ENCODE measurements around the gene CENPT. TPM values are rescaled to one million over a fixed set of nuclear protein-coding genes. Genes with fewer than 3 reads are reported as not detected.

Gene CENPT
- total and polyA plus RNA-seq, 2 donors (not counting 1 experiment from before 2014, with no cell fraction given), result 75.0 to 169 TPM

DNA sequence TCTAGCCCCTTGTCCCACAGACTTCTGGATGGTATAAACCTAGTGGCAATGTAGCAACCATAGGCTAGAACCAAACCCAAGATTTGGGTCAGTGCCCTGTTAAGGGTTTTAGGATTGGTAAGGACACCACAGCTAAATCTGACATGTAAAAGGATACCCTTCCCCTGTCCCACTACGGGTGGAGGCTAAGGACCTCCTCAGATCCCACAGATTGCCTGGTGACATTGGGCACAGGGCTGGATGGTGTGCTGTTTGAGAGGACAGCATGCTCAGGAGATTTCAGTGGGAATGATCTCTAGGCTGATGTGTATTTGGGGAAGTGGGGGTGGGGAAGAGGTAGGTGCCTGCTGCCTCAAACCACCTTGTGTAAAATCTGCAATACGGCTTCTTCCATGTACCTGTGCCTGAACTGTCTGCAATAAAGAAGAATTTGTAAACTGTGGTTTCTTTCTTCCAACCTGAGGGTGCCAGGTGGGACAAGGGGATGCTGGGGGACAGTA is 24.7 kb upstream of the CENPT start:
- WGBS (ENCODE audit: insufficient coverage), result 17% methylated on average over 1 of the region's 2 CpGs
- peak overlapping the region; percentile 97 for H2AFZ ChIP-seq (ENCODE audit: insufficient read depth, low read depth, low read length, poor library complexity, severe bottlenecking)

DNA sequence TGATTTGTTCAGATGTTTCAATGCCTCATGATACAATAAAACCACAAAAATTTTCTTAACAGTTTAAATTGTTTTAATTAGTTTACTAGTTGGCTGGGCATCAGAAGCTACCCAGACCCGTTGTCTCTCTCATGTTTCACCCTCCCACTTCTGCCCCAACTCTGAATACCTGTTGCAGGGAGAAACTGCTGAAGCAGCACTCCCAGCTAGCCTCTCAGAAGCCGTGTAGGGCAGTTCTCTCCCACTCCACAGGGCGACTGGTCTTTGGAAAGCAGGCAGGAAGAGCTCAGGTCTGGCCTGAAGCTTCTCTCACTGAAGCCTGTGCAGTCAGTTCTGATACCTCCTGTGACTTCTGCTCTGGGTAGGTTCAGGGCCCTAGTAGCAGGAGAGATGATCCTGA is 23.8 kb upstream of the CENPT start:
- CTCF ChIA-PET, result interaction anchor here (1.3 kb wide), 2 partner anchors 13 to 198 kb away, joined by 4 to 6 read pairs; partner anchors contain the start of gene NRN1L
- POLR2A ChIA-PET, result interaction anchor here (0.7 kb wide), 1 partner anchor 212 kb away, joined by 4 read pairs; no protein-coding TSS in a partner anchor
- Mint-ChIP-seq H3K4me1 (peaks cover 37% of the 10 kb centered on the region), H3K4me3 (no peak overlapping the region), H3K27ac (peak overlapping the region; percentile 20), H3K9me3 (ENCODE audit: insufficient read depth) (no peaks in the 10 kb centered on the region), H3K27me3 (no peaks in the 10 kb centered on the region)
- no peaks in the 10 kb centered on the region for H3K27me3 ChIP-seq (replicated peaks in 1 of 4; ENCODE audit: control extremely low read depth in 1 of 4, control insufficient read depth in 3 of 4, insufficient read depth in 4 of 4, low read length in 3 of 4)
- DNase-seq (no peak), ATAC-seq (ENCODE audit: low read depth) (no peak)
- no peak overlapping the region for H3K4me2 ChIP-seq (replicated peaks; ENCODE audit: low read depth, low read length, poor library complexity, severe bottlenecking)
- TF ChIP-seq, protein P1, sequence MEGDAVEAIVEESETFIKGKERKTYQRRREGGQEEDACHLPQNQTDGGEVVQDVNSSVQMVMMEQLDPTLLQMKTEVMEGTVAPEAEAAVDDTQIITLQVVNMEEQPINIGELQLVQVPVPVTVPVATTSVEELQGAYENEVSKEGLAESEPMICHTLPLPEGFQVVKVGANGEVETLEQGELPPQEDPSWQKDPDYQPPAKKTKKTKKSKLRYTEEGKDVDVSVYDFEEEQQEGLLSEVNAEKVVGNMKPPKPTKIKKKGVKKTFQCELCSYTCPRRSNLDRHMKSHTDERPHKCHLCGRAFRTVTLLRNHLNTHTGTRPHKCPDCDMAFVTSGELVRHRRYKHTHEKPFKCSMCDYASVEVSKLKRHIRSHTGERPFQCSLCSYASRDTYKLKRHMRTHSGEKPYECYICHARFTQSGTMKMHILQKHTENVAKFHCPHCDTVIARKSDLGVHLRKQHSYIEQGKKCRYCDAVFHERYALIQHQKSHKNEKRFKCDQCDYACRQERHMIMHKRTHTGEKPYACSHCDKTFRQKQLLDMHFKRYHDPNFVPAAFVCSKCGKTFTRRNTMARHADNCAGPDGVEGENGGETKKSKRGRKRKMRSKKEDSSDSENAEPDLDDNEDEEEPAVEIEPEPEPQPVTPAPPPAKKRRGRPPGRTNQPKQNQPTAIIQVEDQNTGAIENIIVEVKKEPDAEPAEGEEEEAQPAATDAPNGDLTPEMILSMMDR (IDR thresholded peaks at IDR 0.05), result no peak
- no peak for TF ChIP-seq EZH2 (IDR thresholded peaks at IDR 0.05; ENCODE audit: borderline replicate concordance, insufficient read depth, low read depth, low read length, poor library complexity, severe bottlenecking)
- H3K4me3 ChIP-seq (ENCODE audit: control extremely low read depth in 1 of 5, extremely low read depth in 1 of 5, insufficient read depth in 1 of 5, low read depth in 2 of 5, low read length in 4 of 5), result no peak overlapping the region
- no peak overlapping the region for H3K9ac ChIP-seq (ENCODE audit: low read length)
- H3K27ac ChIP-seq (ENCODE audit: low read length in 2 of 2), result no peak overlapping the region
- peaks cover 28% of the 10 kb centered on the region for H4K20me1 ChIP-seq (ENCODE audit: control insufficient read depth, insufficient read depth, low read length, poor library complexity, severe bottlenecking)
- peaks cover 0 to 27% of the 10 kb centered on the region in 2 experiments for H3K36me3 ChIP-seq (replicated peaks in 1 of 2; ENCODE audit: control extremely low read depth in 1 of 2, control insufficient read depth in 1 of 2, extremely low read depth in 1 of 2, insufficient read depth in 2 of 2, low read length in 1 of 2)
- no peak overlapping the region for H2AFZ ChIP-seq (ENCODE audit: insufficient read depth, low read depth, low read length, poor library complexity, severe bottlenecking)
- peaks cover 23 to 25% of the 10 kb centered on the region in 2 donors for H3K4me1 ChIP-seq (ENCODE audit: control insufficient read depth in 2 of 2, insufficient read depth in 2 of 2, low read length in 2 of 2)
- WGBS (ENCODE audit: insufficient coverage), result 100% methylated on average over 2 of the region's 3 CpGs
- H3K79me2 ChIP-seq (ENCODE audit: control insufficient read depth, insufficient read depth, low read length), result peaks cover 34% of the 10 kb centered on the region
- no peaks in the 10 kb centered on the region for H3K9me3 ChIP-seq (ENCODE audit: control extremely low read depth in 1 of 3, control insufficient read depth in 2 of 3, insufficient read depth in 1 of 3, low read length in 2 of 3)
- intact Hi-C loops (cut with micrococcal nuclease), result loop anchor here (5.0 kb wide), 1 partner anchor 39 kb away; no protein-coding TSS in a partner anchor

More for the DNA sequence above, 24.7 kb upstream of the CENPT start:
- ChIA-PET POLR2A (interaction anchor here (0.7 kb wide), 1 partner anchor 211 kb away, joined by 4 read pairs; no protein-coding TSS in a partner anchor), CTCF (interaction anchor here (1.3 kb wide), 2 partner anchors 12 to 199 kb away, joined by 4 to 6 read pairs; partner anchors contain the start of gene NRN1L)
- Histone ChIP-seq H3K4me3 (ENCODE audit: control extremely low read depth in 1 of 5, extremely low read depth in 1 of 5, insufficient read depth in 1 of 5, low read depth in 2 of 5, low read length in 4 of 5) (peak overlapping the region; percentile 41 to 98 (median 88)), H4K20me1 (ENCODE audit: control insufficient read depth, insufficient read depth, low read length, poor library complexity, severe bottlenecking) (peaks cover 33% of the 10 kb centered on the region), H3K4me2 (replicated peaks; ENCODE audit: low read depth, low read length, poor library complexity, severe bottlenecking) (peak overlapping the region; percentile 98), H3K9me3 (ENCODE audit: control extremely low read depth in 1 of 3, control insufficient read depth in 2 of 3, insufficient read depth in 1 of 3, low read length in 2 of 3) (no peaks in the 10 kb centered on the region), H3K9ac (ENCODE audit: low read length) (peak overlapping the region; percentile 87), H3K4me1 (ENCODE audit: control insufficient read depth in 2 of 2, insufficient read depth in 2 of 2, low read length in 2 of 2) (peaks cover 23 to 25% of the 10 kb centered on the region in 2 donors), H3K36me3 (replicated peaks in 1 of 2; ENCODE audit: control extremely low read depth in 1 of 2, control insufficient read depth in 1 of 2, extremely low read depth in 1 of 2, insufficient read depth in 2 of 2, low read length in 1 of 2) (peaks cover 0 to 33% of the 10 kb centered on the region in 2 experiments), H3K27me3 (replicated peaks in 1 of 4; ENCODE audit: control extremely low read depth in 1 of 4, control insufficient read depth in 3 of 4, insufficient read depth in 4 of 4, low read length in 3 of 4) (no peaks in the 10 kb centered on the region), H3K79me2 (ENCODE audit: control insufficient read depth, insufficient read depth, low read length) (peaks cover 37% of the 10 kb centered on the region), H3K27ac (ENCODE audit: low read length in 2 of 2) (peak overlapping the region; percentile 74 to 81)
- H3K27ac Mint-ChIP-seq, result peak overlapping the region; percentile 90
- intact Hi-C loops (cut with micrococcal nuclease), result loop anchor here (1.0 to 5.0 kb wide), 6 partner anchors 21 to 153 kb away; partner anchors contain the start of genes GFOD2, NUTF2, PSKH1 and RANBP10
- DNase-seq (no peak), ATAC-seq (ENCODE audit: low read depth) (no peak)
- no peaks in the 10 kb centered on the region for H3K27me3 Mint-ChIP-seq
- peaks cover 37% of the 10 kb centered on the region for H3K4me1 Mint-ChIP-seq
- peak overlapping the region; percentile 91 for H3K4me3 Mint-ChIP-seq
- TF ChIP-seq, protein P1 (IDR thresholded peaks at IDR 0.05), result no peak
- TF ChIP-seq EZH2 (IDR thresholded peaks at IDR 0.05; ENCODE audit: borderline replicate concordance, insufficient read depth, low read depth, low read length, poor library complexity, severe bottlenecking), result no peak
- H3K9me3 Mint-ChIP-seq (ENCODE audit: insufficient read depth), result no peaks in the 10 kb centered on the region
